Epithelial cell of esophagus (primary cell): ENCODE measurements around the gene STX18.
"Not testable (repeated sequence)": the region's sequence is repeated elsewhere in the genome, so short reads cannot be mapped to it uniquely, and the experiment has no call there.

ENCODE experiments used
- DNase-seq: peaks from one replicate; pipeline ENCODE4 v3.0.0; 2010; ENCODE audit warnings: low read depth
- H3K4me3 ChIP-seq: 2 replicates; pipeline ENCODE4 v1.5.1; 2011; ENCODE audit warnings: mild to moderate bottlenecking, low read length, control low read depth
- CTCF ChIP-seq: IDR thresholded peaks from 2 replicates; pipeline ENCODE4 v1.5.1; 2011; ENCODE audit warnings: low read depth, mild to moderate bottlenecking, low read length, control low read depth, inconsistent platforms; ENCODE audit not compliant: insufficient read depth; ENCODE audit errors: missing control alignments

Gene STX18

GRCh38 chr4:4507923-4508322 is 33.9 kb downstream of the STX18 start:
- H3K4me3 ChIP-seq = no peak overlapping the region
- peak; percentile 62 for TF ChIP-seq CTCF
- DNase-seq = peak; percentile 24

- no peak for DNase-seq
- H3K4me3 ChIP-seq = no peak overlapping the region
- no peak for TF ChIP-seq CTCF
These were observed 34.4 kb downstream of the STX18 start for GRCh38 chr4:4507403-4507802.

- no peak for DNase-seq
- TF ChIP-seq CTCF = no peak
These were observed 34.9 kb downstream of the STX18 start for GRCh38 chr4:4506961-4507360.

GRCh38 chr4:4505211-4505610 is 36.6 kb downstream of the STX18 start:
- not testable (repeated sequence) for H3K4me3 ChIP-seq, DNase-seq

More at GRCh38 chr4:4506961-4507360, 34.9 kb downstream of the STX18 start:
- H3K4me3 ChIP-seq = no peak overlapping the region

GRCh38 chr4:4504783-4505182 is 37.1 kb downstream of the STX18 start:
- no peak for TF ChIP-seq CTCF
- no peak overlapping the region for H3K4me3 ChIP-seq
- DNase-seq = no peak

- DNase-seq = no peak
- TF ChIP-seq CTCF = no peak
- H3K4me3 ChIP-seq = no peak overlapping the region
These were observed 39.0 kb downstream of the STX18 start for GRCh38 chr4:4502694-4503311.

- no peak for DNase-seq
- H3K4me3 ChIP-seq = no peak overlapping the region
- TF ChIP-seq CTCF = no peak
These were observed 40.2 kb downstream of the STX18 start for GRCh38 chr4:4501679-4502078.
